ENCODE measurements around the gene INO80E.

DNA sequence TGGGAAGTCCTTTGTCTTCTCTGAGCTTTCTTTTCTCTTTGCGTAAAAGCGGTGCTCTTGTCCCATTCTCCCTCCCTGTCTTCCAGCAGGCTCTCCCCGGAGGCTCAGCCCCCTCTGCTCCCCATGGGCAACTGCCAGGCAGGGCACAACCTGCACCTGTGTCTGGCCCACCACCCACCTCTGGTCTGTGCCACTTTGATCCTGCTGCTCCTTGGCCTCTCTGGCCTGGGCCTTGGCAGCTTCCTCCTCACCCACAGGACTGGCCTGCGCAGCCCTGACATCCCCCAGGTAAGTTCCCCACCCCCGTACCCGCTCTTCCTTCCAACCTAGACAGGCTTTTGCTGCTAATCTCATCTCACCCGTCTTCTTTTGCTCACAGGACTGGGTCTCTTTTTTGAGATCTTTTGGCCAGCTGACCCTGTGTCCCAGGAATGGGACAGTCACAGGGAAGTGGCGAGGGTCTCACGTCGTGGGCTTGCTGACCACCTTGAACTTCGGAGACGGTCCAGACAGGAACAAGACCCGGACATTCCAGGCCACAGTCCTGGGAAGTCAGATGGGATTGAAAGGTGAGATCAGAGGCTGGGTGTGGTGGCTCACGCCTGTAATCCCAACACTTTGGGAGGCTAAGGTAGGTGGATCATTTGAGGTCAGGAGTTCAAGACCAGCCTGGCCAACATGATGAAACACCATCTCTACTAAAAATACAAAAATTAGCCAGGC lies 32.9 kb upstream of the INO80E start:
- TF ChIP-seq CTCF (IDR thresholded peaks at IDR 0.05) (no peak), POLR2A (IDR thresholded peaks at IDR 0.05) (no peak)
